CD4-positive, alpha-beta T cell treated with Interleukin-12 subunit alpha and Interleukin-12 subunit beta, for 1 hour (primary cell): ENCODE data around the gene EEFSEC.

Source experiments
- DNase-seq: peaks from one replicate; pipeline ENCODE4 v3.0.0-alpha.2; 2020

EEFSEC gene

DNA sequence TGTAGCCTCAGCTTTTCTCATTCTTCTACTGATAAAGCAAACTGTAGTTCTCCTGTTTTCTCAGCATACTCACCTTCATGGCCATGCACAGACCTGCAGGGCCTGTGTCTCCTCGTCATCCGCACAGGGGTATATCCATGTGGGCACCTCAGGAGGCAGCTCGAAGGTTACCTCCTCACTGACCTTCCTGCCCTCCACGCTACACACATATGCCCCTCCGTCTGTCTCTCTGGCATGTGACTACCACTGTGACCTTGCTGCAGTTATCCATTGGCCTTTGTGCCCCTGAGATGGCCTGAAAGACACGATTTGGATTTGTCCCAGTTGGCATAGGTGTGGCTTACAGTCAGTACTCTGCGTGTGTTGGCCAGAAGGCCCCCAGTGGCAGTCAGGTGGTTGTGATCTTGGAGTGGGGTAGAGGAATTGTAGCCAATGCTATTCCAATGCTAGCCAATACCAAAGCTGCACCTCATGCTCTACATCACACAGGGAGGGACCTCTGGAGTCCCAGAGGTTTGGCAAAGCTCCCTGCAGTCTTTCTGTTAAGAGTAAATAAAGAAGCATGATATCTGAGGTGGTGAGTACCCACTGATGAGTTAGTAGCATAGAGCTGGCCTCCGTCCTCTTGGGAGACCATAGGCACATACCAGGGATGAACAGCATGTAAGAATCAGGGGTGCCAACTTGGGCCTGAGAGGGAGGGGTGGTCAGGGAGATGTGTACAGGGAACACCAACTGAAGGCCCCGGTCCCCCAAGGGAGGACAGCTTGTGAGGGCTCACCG, 143.4 kb downstream of the EEFSEC start:
- no peak for DNase-seq

- no peak for DNase-seq
Measured at GRCh38 chr3:128297401-128298138, 144.3 kb downstream of the EEFSEC start.

- no peak for DNase-seq
Measured at GRCh38 chr3:128301186-128302023, 148.1 kb downstream of the EEFSEC start.

DNA sequence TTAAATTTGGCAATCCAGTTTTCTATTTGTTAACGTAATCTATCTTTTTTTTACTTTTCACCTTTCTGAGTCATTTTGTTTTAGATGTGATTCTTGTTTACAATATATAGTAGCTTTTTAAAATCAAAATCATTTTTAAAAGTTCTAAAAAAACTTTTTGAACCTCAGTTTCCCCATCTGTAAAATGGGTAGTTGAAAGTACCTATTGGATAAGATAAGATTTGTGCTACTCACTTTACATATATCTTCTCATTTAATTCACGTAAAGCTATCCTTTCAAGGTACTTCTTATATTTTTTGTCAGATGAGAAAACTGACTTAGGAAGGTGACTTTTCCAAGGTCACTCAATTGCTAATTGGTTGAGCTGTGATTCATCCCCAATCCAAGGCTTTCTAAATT, 153.2 kb downstream of the EEFSEC start:
- no peak for DNase-seq

GRCh38 chr3:128307029-128307633, 153.8 kb downstream of the EEFSEC start:
- no peak for DNase-seq

- no peak for DNase-seq
Measured at GRCh38 chr3:128307781-128308469, 154.6 kb downstream of the EEFSEC start.

- no peak for DNase-seq
Measured at GRCh38 chr3:128309026-128309425, 155.7 kb downstream of the EEFSEC start.

- no peak for DNase-seq
Measured at GRCh38 chr3:128310286-128311058, 157.2 kb downstream of the EEFSEC start.

DNA sequence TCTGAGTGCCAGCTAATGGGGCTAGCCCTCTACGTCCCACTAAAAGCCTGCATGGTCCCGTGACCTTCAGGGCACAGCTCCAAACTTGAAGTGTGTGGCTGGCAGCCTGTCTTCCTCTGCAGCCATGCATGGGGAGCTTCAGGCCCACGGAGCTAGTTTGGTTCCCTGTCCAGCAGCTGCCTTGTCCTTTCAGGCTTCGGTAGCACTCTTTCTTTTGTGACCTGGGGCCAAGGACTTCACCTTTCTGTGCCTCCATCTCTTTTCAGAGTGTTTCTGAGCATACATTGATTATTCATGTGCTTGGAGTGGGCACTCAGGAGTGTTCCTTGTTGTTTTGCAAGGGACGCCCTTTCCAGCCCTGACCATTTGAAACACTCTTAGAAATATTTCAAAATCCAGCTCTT, 158.2 kb downstream of the EEFSEC start:
- no peak for DNase-seq

GRCh38 chr3:128312271-128312670, 159.0 kb downstream of the EEFSEC start:
- no peak for DNase-seq

- DNase-seq = no peak
Measured at GRCh38 chr3:128313071-128313725, 159.9 kb downstream of the EEFSEC start.

DNA sequence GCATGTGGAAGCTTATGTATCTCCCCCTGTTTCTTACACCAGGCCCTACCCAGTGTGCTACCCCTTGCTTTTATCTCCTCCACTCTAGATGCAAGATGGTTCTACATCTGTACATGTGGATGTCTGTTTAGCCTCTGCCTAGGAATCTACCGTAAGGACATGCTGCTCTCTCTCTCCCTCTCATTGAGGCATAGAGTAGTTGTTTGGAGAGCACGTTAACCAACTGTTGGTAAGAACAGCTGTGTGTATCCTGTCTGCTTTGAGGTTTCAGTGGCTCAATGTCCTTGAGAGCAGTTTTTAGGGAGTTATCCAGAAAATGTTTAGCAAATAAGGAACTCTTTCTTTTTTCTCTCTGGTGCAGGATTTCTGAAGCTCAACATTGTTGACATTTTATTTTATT, 160.7 kb downstream of the EEFSEC start:
- DNase-seq = no peak

DNA sequence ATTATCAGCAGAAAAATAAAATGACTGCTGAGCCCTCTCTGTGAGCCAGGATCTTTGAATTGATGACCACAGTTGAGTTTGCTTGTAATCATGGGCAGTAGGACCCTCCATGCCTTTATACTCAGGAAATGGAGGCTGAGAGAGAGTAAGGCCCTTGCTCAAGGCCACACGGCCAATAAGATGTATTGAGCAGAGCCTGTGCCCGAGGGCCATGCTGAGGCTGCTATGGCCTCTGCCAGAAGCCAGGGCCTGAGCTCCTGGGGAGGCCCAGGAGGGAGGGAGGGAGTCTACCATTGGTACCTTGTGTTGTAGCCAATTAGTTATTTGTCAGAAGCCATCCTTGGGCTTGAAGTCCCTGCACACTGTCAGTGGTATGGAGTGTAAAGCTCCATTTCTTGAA, 162.0 kb downstream of the EEFSEC start:
- DNase-seq = no peak

- peak; percentile 74 for DNase-seq
Measured at GRCh38 chr3:128316481-128316891, 163.2 kb downstream of the EEFSEC start.

DNA sequence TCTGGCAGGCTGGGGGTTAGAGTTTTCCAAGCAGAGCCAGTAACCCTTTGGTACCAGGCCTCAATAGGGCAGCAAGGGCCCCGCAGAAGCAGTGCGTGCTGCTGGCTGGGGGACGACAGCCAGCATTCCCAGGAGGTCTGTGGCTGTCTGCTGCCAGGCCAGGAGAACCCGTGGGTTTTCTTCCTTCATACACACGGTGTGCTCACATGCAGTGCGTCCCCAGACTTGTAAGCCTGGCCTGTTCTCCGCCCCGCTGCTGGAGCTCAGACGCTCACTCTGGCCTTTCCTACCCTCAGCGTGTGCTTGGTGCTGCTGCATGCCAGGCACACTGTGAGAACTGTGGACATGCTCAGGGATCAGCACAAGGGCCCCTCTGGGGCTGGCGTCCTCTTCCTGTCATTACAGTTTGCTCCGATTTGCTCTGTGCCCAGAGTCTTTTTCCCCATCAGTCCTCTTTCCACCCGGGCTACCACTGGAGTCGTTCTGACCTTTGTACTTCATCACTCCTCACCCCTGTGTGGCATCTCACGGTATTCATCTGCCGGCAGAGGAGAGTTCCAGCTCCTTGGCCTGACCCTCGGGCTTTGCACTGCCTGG, 163.9 kb downstream of the EEFSEC start:
- no peak for DNase-seq

GRCh38 chr3:128317698-128318231, 164.5 kb downstream of the EEFSEC start:
- no peak for DNase-seq

DNA sequence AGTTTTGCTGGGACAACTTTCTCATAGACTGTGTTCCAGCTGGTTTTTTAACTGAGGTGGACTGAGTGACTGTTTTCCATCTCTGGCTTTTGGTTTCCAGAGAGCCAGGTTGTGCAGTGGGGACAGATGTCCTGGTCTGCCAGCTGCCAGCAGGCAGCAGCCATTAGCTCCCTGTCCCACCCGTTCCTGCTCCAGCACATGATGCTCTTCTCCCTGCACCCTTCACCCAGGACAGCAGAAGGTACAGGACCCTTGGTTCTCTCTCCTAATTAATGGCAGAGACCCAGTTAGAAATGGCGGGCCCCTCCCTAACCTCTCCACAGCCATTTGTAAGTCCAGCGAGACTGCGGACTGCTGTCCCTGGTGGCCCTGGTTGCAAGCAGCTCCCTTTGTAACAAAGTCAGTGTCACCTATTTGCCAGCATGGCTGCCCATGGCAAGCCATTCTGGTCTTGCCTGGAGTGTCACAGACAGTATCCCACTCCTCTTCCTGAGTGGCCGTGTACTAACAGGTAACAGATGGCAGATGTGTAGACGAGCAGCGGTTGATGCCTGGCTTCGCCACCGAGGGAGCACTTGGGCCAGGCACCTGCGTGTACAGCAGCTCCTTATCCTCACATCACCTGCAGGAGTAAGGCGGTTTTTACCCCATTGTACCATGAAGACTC, 165.1 kb downstream of the EEFSEC start:
- no peak for DNase-seq

GRCh38 chr3:128319107-128319506, 165.8 kb downstream of the EEFSEC start:
- DNase-seq = no peak

- no peak for DNase-seq
Measured at GRCh38 chr3:128319741-128320141, 166.5 kb downstream of the EEFSEC start.
